NCI-H2029 treated with DMSO at 0.1 percent for 48 hours (cell line): ENCODE results near the gene AKIP1.

Experiments used
- DNase-seq: peaks from one replicate; lab custom pipeline; 2025; lab: John Stamatoyannopoulos, UW

The AKIP1 gene

GRCh38 chr11:8961401-8961800, 50.4 kb downstream of the AKIP1 start:
- DNase-seq = no peak

- no peak for DNase-seq
Measured at GRCh38 chr11:8962841-8963240, 51.9 kb downstream of the AKIP1 start.

DNA sequence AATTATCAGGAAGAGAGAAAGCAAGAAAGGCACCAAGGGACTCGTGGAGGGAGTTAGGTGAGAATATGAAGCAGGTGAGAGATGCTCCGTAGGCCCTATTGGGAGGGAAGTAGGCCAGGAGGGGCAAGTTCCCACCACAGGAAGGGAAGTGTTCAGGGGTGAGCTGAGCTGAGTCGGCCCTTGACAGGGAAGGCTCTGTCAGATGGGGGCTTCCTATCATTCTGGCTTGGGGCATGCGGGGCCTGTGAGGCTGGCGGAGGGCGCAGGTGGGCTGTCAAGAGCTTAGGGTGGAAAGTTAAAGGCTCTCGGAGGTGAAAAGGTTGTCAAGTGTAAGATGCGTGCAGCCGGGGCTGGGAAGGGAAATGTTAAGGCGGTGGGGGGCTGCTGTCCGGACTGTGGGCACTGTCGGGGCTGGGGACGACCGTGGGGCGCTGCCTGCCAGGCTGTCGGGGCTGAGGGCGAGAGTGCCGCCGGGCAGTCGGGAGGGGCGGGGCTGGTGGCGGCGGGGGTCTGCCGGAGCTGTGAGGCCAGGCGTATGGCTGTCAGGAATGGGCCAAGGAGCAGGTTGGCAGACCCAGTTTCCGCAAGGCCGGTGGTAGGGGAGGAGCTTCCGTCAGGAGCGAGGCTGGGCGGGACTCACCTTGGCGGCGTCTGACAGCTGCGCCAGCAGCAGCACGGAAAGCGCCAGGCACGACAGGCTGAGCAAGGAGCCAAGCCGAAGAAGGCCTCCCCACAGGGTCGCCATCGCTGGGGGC, 52.8 kb downstream of the AKIP1 start:
- peak; percentile 50 for DNase-seq

DNA sequence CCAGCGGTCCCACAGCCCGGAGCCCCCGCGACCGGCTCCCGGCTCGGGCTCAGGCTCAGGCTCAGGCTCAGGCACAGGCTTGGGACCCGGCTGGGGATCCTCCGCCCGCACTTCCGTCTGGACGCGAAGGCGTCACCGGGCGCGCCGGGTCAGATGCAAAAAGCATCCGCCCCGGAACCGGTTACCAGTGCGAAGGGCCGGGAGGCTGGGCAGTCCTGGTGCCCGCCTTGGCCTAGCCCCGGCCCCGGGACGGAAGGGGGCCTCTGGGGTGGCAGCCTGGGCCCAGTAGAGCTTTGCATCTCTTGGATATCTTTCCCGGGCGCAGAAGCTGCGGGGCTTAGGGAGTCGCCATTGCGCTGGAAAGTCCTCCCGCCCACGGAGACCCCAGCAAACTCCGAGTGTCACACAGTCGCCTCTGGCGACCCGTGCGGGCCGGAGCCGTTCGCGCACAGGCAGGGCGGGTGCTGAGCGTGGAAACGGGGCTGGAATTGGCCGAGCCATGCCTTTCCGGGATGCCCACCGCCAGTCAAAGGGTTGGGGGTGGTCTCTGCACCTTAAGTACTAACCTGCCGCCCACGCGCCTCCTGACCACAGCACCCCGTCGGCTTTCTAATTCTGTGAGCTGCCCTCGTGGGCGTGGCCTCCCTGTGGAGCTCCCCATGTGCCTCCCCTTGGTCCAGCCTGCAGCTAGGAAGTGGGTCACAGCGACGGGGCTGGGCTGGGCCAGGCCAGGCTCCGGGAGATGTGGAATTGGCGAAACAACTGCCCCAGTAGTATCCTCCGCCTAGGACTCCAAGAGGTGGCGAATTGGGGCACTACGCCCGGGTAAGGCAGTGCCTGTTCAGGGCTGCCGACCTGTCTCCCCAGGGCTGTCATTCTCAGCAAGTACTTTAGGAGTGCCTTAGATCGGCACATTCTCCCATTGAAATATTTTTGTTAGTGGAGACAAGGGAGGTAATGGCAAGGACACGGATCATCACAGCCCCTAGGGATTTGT, 53.6 kb downstream of the AKIP1 start, which contains the start of gene TMEM9B:
TMEM9B (minus strand) TSS at position 119 of the 997 bp plus-strand sequence. CDS start 129 bp downstream, outside the sequence.
- DNase-seq = peak; percentile 47

GRCh38 chr11:8967184-8967583, 56.2 kb downstream of the AKIP1 start:
- no peak for DNase-seq
